ENCODE measurements around the gene LY9. TPM values are rescaled to one million over a fixed set of nuclear protein-coding genes. Genes with fewer than 3 reads are reported as not detected.

LY9 gene
- polyA plus RNA-seq (ENCODE audit: insufficient read length in 4 of 4): under 1 TPM; 0.09 to 0.30 (median 0.13) TPM

GRCh38 chr1:160795951-160796383, at the start of gene LY9:
Gene LY9 (plus strand): TSS chr1:160796174. CDS start chr1:160796188, 14 bp downstream.
- no peak for DNase-seq (ENCODE audit: low read depth in 4 of 4, low spot score in 2 of 4)

GRCh38 chr1:160746836-160747500, 49.0 kb upstream of the LY9 start:
- no peak for DNase-seq (ENCODE audit: low read depth in 4 of 4, low spot score in 2 of 4)

- DNase-seq (ENCODE audit: low read depth in 4 of 4, low spot score in 2 of 4): no peak
These were observed 48.3 kb upstream of the LY9 start for GRCh38 chr1:160747717-160748116.

- no peak for DNase-seq (ENCODE audit: low read depth in 4 of 4, low spot score in 2 of 4)
These were observed 47.6 kb upstream of the LY9 start for GRCh38 chr1:160748181-160748877.

- DNase-seq (ENCODE audit: low read depth in 4 of 4, low spot score in 2 of 4): no peak
These were observed 47.1 kb upstream of the LY9 start for GRCh38 chr1:160748878-160749269.

GRCh38 chr1:160750608-160751007, 45.4 kb upstream of the LY9 start:
- DNase-seq (ENCODE audit: low read depth in 4 of 4, low spot score in 2 of 4): no peak

GRCh38 chr1:160752406-160752805, 43.6 kb upstream of the LY9 start:
- DNase-seq (ENCODE audit: low read depth in 4 of 4, low spot score in 2 of 4): no peak

GRCh38 chr1:160752924-160753323, 43.0 kb upstream of the LY9 start:
- DNase-seq (ENCODE audit: low read depth in 4 of 4, low spot score in 2 of 4): no peak

GRCh38 chr1:160753594-160753993, 42.4 kb upstream of the LY9 start:
- no peak for DNase-seq (ENCODE audit: low read depth in 4 of 4, low spot score in 2 of 4)

GRCh38 chr1:160755461-160755860, 40.5 kb upstream of the LY9 start:
- DNase-seq (ENCODE audit: low read depth in 4 of 4, low spot score in 2 of 4): no peak

GRCh38 chr1:160755911-160756848, 39.8 kb upstream of the LY9 start:
- DNase-seq (ENCODE audit: low read depth in 4 of 4, low spot score in 2 of 4): no peak

GRCh38 chr1:160756849-160757201, 39.1 kb upstream of the LY9 start:
- no peak for DNase-seq (ENCODE audit: low read depth in 4 of 4, low spot score in 2 of 4)

GRCh38 chr1:160758521-160758920, 37.5 kb upstream of the LY9 start:
- no peak for DNase-seq (ENCODE audit: low read depth in 4 of 4, low spot score in 2 of 4)

- DNase-seq (ENCODE audit: low read depth in 4 of 4, low spot score in 2 of 4): no peak
These were observed 36.2 kb upstream of the LY9 start for GRCh38 chr1:160759740-160760139.

GRCh38 chr1:160761046-160761445, 34.9 kb upstream of the LY9 start:
- DNase-seq (ENCODE audit: low read depth in 4 of 4, low spot score in 2 of 4): no peak

GRCh38 chr1:160761886-160762285, 34.1 kb upstream of the LY9 start:
- no peak for DNase-seq (ENCODE audit: low read depth in 4 of 4, low spot score in 2 of 4)

GRCh38 chr1:160763993-160764392, 32.0 kb upstream of the LY9 start:
- no peak for DNase-seq (ENCODE audit: low read depth in 4 of 4, low spot score in 2 of 4)

- no peak for DNase-seq (ENCODE audit: low read depth in 4 of 4, low spot score in 2 of 4)
These were observed 28.3 kb upstream of the LY9 start for GRCh38 chr1:160767395-160768294.

GRCh38 chr1:160768295-160768657, 27.7 kb upstream of the LY9 start:
- DNase-seq (ENCODE audit: low read depth in 4 of 4, low spot score in 2 of 4): no peak

GRCh38 chr1:160772331-160772730, 23.6 kb upstream of the LY9 start:
- no peak for DNase-seq (ENCODE audit: low read depth in 4 of 4, low spot score in 2 of 4)
